H9 (cell line): ENCODE data around the gene CD2. TPM values are rescaled to one million over a fixed set of nuclear protein-coding genes. Genes with fewer than 3 reads are reported as not detected.

Experiments used
- DNase-seq: peaks from one replicate; pipeline ENCODE4 v3.0.0-alpha.2; 2017
- H2AFZ ChIP-seq: one replicate; pipeline ENCODE4 v1.6.1; 2013; ENCODE audit warnings: mild to moderate bottlenecking, low read length, control low read depth, moderate library complexity
- H2AK5ac ChIP-seq: 2 replicates; pipeline ENCODE4 v1.6.1; 2013; ENCODE audit warnings: low read length, control low read depth, mixed read lengths; ENCODE audit not compliant: insufficient read length
- H2BK120ac ChIP-seq: one replicate; pipeline ENCODE4 v1.6.1; 2013; ENCODE audit warnings: low read depth, mild to moderate bottlenecking, low read length, control low read depth, inconsistent platforms; ENCODE audit not compliant: poor library complexity, severe bottlenecking
- H2BK12ac ChIP-seq: 2 replicates; pipeline ENCODE4 v1.6.1; 2013; ENCODE audit warnings: low read length, control low read depth, mixed read lengths, low read depth; ENCODE audit not compliant: insufficient read length
- H2BK15ac ChIP-seq: 2 replicates; pipeline ENCODE4 v1.6.1; 2013; ENCODE audit warnings: low read depth, low read length, control low read depth
- H2BK20ac ChIP-seq: one replicate; pipeline ENCODE4 v1.6.1; 2013; ENCODE audit warnings: low read depth, mild to moderate bottlenecking, low read length, control low read depth, inconsistent platforms; ENCODE audit not compliant: poor library complexity, severe bottlenecking
- H2BK5ac ChIP-seq: 2 replicates; pipeline ENCODE4 v1.6.1; 2013; ENCODE audit warnings: low read length, control low read depth, mixed read lengths; ENCODE audit not compliant: insufficient read length
- H3K14ac ChIP-seq: 2 replicates; pipeline ENCODE4 v1.6.1; 2013; ENCODE audit warnings: low read length, control low read depth; ENCODE audit not compliant: insufficient read depth
- H3K18ac ChIP-seq: 2 replicates; pipeline ENCODE4 v1.6.1; 2013; ENCODE audit warnings: low read depth, mild to moderate bottlenecking, mixed read lengths, low read length, control low read depth; ENCODE audit not compliant: insufficient read length
- H3K23ac ChIP-seq: 2 replicates; pipeline ENCODE4 v1.6.1; 2013; ENCODE audit warnings: low read length, control low read depth, mixed read lengths, low read depth; ENCODE audit not compliant: insufficient read length
- H3K23me2 ChIP-seq: 2 replicates; pipeline ENCODE4 v1.6.1; 2013; ENCODE audit warnings: low read depth, mild to moderate bottlenecking, mixed read lengths, low read length, control low read depth; ENCODE audit not compliant: insufficient read length, poor library complexity, severe bottlenecking
- H3K27ac ChIP-seq: 2 replicates; pipeline ENCODE4 v1.5.1; 2013; ENCODE audit warnings: low read length, control low read depth, mixed read lengths, low read depth; ENCODE audit not compliant: insufficient read length
- H3K27me3 ChIP-seq: 2 replicates; pipeline ENCODE4 v1.6.1; 2013; ENCODE audit warnings: low read length, control low read depth, inconsistent platforms; ENCODE audit not compliant: insufficient read depth
- H3K4ac ChIP-seq: 2 replicates; pipeline ENCODE4 v1.6.1; 2013; ENCODE audit warnings: low read depth, mild to moderate bottlenecking, control low read depth, inconsistent platforms, low read length, moderate library complexity
- H3K4me1 ChIP-seq: 2 replicates; pipeline ENCODE4 v1.6.1; 2013; ENCODE audit warnings: low read length, control low read depth, inconsistent platforms; ENCODE audit not compliant: insufficient read depth
- H3K4me2 ChIP-seq: 2 replicates; pipeline ENCODE4 v1.6.1; 2013; ENCODE audit warnings: low read length, control low read depth, mixed read lengths; ENCODE audit not compliant: insufficient read length, insufficient read depth
- H3K56ac ChIP-seq: 2 replicates; pipeline ENCODE4 v1.6.1; 2013; ENCODE audit warnings: low read depth, mild to moderate bottlenecking, mixed read lengths, low read length, control low read depth; ENCODE audit not compliant: insufficient read length
- H3K79me1 ChIP-seq: 2 replicates; pipeline ENCODE4 v1.6.1; 2013; ENCODE audit warnings: low read depth, mild to moderate bottlenecking, moderate library complexity, low read length, control low read depth, inconsistent platforms; ENCODE audit not compliant: insufficient read depth, poor library complexity, severe bottlenecking
- H3K79me2 ChIP-seq: 2 replicates; pipeline ENCODE4 v1.6.1; 2013; ENCODE audit warnings: low read length, control low read depth, inconsistent platforms; ENCODE audit not compliant: insufficient read depth
- H3K9ac ChIP-seq: 2 replicates; pipeline ENCODE4 v1.6.1; 2013; ENCODE audit warnings: low read length, control low read depth, mixed read lengths; ENCODE audit not compliant: insufficient read length; ENCODE audit errors: extremely low read depth
- H3K9me3 ChIP-seq: one replicate; pipeline ENCODE4 v1.6.1; 2013; ENCODE audit warnings: low read depth, low read length, inconsistent platforms; ENCODE audit not compliant: control insufficient read depth
- H3T11ph ChIP-seq: one replicate; pipeline ENCODE4 v1.6.1; 2013; ENCODE audit warnings: mild to moderate bottlenecking, low read length, control low read depth, inconsistent platforms
- H4K20me1 ChIP-seq: one replicate; pipeline ENCODE4 v1.6.1; 2013; ENCODE audit not compliant: control insufficient read depth, insufficient read length, insufficient read depth
- H4K5ac ChIP-seq: 2 replicates; pipeline ENCODE4 v1.6.1; 2013; ENCODE audit warnings: low read depth, mild to moderate bottlenecking, mixed read lengths, low read length, control low read depth; ENCODE audit not compliant: insufficient read length
- H4K8ac ChIP-seq: replicated peaks from 2 replicates; pipeline ENCODE4 v1.6.1; 2013; ENCODE audit warnings: low read length, control low read depth, mixed read lengths, low read depth; ENCODE audit not compliant: insufficient read length
- H4K91ac ChIP-seq: 2 replicates; pipeline ENCODE4 v1.6.1; 2013; ENCODE audit warnings: low read depth, mild to moderate bottlenecking, moderate library complexity, mixed read lengths, low read length, control low read depth; ENCODE audit not compliant: insufficient read length
- H3K27ac Mint-ChIP-seq, 3 experiments: 2 replicates in 2 of 3; 3 replicates in 1 of 3; pipeline ENCODE4 v1.8.0; 2020 to 2021; ENCODE audit warnings: mixed read lengths in 3 of 3, mild to moderate bottlenecking in 1 of 3, moderate library complexity in 1 of 3
- H3K27me3 Mint-ChIP-seq: 2 replicates; pipeline ENCODE4 v1.8.0; 2021; ENCODE audit warnings: low read depth, mild to moderate bottlenecking, moderate library complexity, mixed read lengths
- H3K36me3 Mint-ChIP-seq, 3 experiments: 2 replicates in 2 of 3; 3 replicates in 1 of 3; pipeline ENCODE4 v1.8.0; 2020 to 2021; ENCODE audit warnings: low read depth in 3 of 3, mixed read lengths in 3 of 3; ENCODE audit not compliant: insufficient read depth in 1 of 3
- H3K4me1 Mint-ChIP-seq, 2 experiments: 2 replicates each; pipeline ENCODE4 v1.8.0; 2020; ENCODE audit warnings: mixed read lengths in 2 of 2
- H3K4me3 Mint-ChIP-seq, 2 experiments: 2 replicates in 1 of 2; 3 replicates in 1 of 2; pipeline ENCODE4 v1.8.0; 2020 to 2021; ENCODE audit warnings: mild to moderate bottlenecking in 2 of 2, mixed read lengths in 2 of 2, moderate library complexity in 1 of 2
- H3K9me3 Mint-ChIP-seq, 2 experiments: 2 replicates in 1 of 2; 3 replicates in 1 of 2; pipeline ENCODE4 v1.8.0; 2020; ENCODE audit warnings: mild to moderate bottlenecking in 2 of 2, mixed read lengths in 2 of 2, moderate library complexity in 1 of 2
- CTCF ChIP-seq: fragments of 200-600 bp; sonication (generic); conservative IDR thresholded peaks from 3 replicates; pipeline ENCODE4 v1.8.0; 2021; ENCODE audit warnings: antibody characterized with exemption, mild to moderate bottlenecking
- WGBS: extraction: QIAGEN DNeasy Blood & Tissue Kit; methylation state at CpG from one replicate; pipeline ENCODE4 v1.1.7; 2013; ENCODE audit warnings: missing lambda C conversion rate, low lambda C conversion rate, mixed read lengths; ENCODE audit not compliant: insufficient read length; ENCODE audit errors: extremely low coverage; 5-methylcytosine and 5-hydroxymethylcytosine counted together
- total RNA-seq: library from RNA; stranded (reverse); gene quantifications from 2 replicates; pipeline ENCODE4 v1.2.1, GENCODE V29; 2021

The CD2 gene
- total RNA-seq, 1 experiment from 2014 or later = not detected

GRCh38 chr1:116721039-116721405 lies 33.2 kb upstream of the CD2 start:
- Histone ChIP-seq H3K79me1 (no peaks in the 10 kb centered on the region), H3K27ac (no peak overlapping the region), H3K9ac (no peak overlapping the region), H3K4me2 (no peak overlapping the region), H2BK15ac (no peak overlapping the region), H2BK120ac (no peak overlapping the region), H2AFZ (no peak overlapping the region), H3K27me3 (no peaks in the 10 kb centered on the region), H3K18ac (no peak overlapping the region), H4K8ac (no peak overlapping the region), H2BK5ac (no peak overlapping the region), H2BK12ac (no peak overlapping the region), H3K23me2 (no peaks in the 10 kb centered on the region), H4K20me1 (no peaks in the 10 kb centered on the region), H3K56ac (no peak overlapping the region), H3K79me2 (no peaks in the 10 kb centered on the region), H3K14ac (no peak overlapping the region), H4K91ac (no peak overlapping the region), H3T11ph (no peak overlapping the region), H3K4me1 (no peaks in the 10 kb centered on the region; the same call in 1 of the 2 replicates), H3K9me3 (no peaks in the 10 kb centered on the region), H4K5ac (no peak overlapping the region), H3K23ac (no peak overlapping the region), H3K4ac (no peak overlapping the region), H2AK5ac (no peak overlapping the region), H2BK20ac (no peak overlapping the region)
- no peak overlapping the region for H3K4me3 Mint-ChIP-seq
- peaks cover 5 to 13% of the 10 kb centered on the region in 2 experiments; a peak in 4 of 5 replicates for H3K9me3 Mint-ChIP-seq
- WGBS = no CpG with 5 or more reads among the region's 5 CpGs
- H3K27me3 Mint-ChIP-seq = no peaks in the 10 kb centered on the region
- no peak for TF ChIP-seq CTCF
- DNase-seq = no peak
- H3K4me1 Mint-ChIP-seq = peaks cover 0 to 2% of the 10 kb centered on the region in 2 experiments; a peak in 2 of 4 replicates
- H3K36me3 Mint-ChIP-seq = peaks cover 0 to 3% (median 2%) of the 10 kb centered on the region in 3 experiments; a peak in 2 of 7 replicates
- H3K27ac Mint-ChIP-seq = peak overlapping the region in 1 of 3 experiments; percentile 4; a peak in 1 of 7 replicates
